Measurements from ENCODE around the gene ABTB1. TPM values are rescaled to one million over a fixed set of nuclear protein-coding genes. Genes with fewer than 3 reads are reported as not detected.

Gene ABTB1
- total RNA-seq, 2 donors from 2014 or later: 14.9 to 22.9 TPM

DNA sequence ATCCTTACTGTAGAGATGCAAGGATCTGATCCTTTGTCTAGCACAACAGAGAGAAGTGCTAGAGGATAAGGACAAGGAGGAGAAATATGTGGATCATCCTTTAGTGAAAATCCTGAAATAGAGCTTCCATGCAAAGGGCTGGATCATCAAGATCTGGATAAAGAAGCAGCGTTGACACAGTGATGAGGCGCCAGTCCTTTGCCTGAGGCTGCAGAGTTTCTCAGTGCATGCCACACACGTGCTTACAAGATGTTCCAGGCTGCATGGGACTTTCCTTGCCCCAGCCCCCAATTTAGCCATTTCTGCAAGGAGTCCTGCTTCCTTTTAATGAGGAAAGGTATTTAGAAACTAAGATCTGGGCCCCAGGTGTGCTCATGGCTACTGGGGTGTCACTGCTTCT, 7.2 kb upstream of the ABTB1 start:
- TF ChIP-seq, protein P1, sequence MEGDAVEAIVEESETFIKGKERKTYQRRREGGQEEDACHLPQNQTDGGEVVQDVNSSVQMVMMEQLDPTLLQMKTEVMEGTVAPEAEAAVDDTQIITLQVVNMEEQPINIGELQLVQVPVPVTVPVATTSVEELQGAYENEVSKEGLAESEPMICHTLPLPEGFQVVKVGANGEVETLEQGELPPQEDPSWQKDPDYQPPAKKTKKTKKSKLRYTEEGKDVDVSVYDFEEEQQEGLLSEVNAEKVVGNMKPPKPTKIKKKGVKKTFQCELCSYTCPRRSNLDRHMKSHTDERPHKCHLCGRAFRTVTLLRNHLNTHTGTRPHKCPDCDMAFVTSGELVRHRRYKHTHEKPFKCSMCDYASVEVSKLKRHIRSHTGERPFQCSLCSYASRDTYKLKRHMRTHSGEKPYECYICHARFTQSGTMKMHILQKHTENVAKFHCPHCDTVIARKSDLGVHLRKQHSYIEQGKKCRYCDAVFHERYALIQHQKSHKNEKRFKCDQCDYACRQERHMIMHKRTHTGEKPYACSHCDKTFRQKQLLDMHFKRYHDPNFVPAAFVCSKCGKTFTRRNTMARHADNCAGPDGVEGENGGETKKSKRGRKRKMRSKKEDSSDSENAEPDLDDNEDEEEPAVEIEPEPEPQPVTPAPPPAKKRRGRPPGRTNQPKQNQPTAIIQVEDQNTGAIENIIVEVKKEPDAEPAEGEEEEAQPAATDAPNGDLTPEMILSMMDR (IDR thresholded peaks at IDR 0.05): no peak
- DNase-seq: no peak
- Histone ChIP-seq H3K9ac (ENCODE audit: low read depth in 2 of 2, low read length in 2 of 2) (no peak overlapping the region), H3K27me3 (no peaks in the 10 kb centered on the region), H3K9me3 (no peaks in the 10 kb centered on the region), H3K27ac (no peak overlapping the region), H3K36me3 (no peaks in the 10 kb centered on the region), H3K4me1 (no peaks in the 10 kb centered on the region), H3K4me3 (no peak overlapping the region)
- intact Hi-C loops (cut with DNase I): no loop called here

DNA sequence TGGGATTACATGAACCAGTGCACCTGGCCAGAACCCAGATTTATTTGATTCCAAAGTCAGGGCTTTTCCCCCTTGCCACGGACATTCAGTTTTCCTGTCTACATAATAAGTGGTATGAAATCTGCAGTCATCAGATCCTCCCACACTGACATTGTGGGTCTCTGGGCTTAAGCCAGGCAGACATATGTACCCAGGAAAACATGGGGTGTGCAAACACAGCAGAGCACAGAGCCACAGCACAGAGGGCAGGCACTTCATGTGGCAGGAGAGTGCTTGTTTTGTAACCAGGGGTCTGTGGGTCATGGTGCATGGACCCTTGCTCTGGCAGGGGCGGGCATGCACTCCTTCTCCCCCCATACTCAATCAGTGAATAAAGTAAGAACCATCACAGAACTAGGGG, 6.1 kb upstream of the ABTB1 start:
- no peak overlapping the region for H3K9ac ChIP-seq (ENCODE audit: low read depth in 2 of 2, low read length in 2 of 2)
- intact Hi-C loops (cut with DNase I): no loop called here
- H3K4me3 ChIP-seq: no peak overlapping the region
- H3K4me1 ChIP-seq: peaks cover 2% of the 10 kb centered on the region
- H3K9me3 ChIP-seq: no peaks in the 10 kb centered on the region
- DNase-seq: no peak
- TF ChIP-seq, protein P1 (IDR thresholded peaks at IDR 0.05): no peak
- no peak overlapping the region for H3K27ac ChIP-seq
- H3K27me3 ChIP-seq: no peaks in the 10 kb centered on the region
- no peaks in the 10 kb centered on the region for H3K36me3 ChIP-seq

DNA sequence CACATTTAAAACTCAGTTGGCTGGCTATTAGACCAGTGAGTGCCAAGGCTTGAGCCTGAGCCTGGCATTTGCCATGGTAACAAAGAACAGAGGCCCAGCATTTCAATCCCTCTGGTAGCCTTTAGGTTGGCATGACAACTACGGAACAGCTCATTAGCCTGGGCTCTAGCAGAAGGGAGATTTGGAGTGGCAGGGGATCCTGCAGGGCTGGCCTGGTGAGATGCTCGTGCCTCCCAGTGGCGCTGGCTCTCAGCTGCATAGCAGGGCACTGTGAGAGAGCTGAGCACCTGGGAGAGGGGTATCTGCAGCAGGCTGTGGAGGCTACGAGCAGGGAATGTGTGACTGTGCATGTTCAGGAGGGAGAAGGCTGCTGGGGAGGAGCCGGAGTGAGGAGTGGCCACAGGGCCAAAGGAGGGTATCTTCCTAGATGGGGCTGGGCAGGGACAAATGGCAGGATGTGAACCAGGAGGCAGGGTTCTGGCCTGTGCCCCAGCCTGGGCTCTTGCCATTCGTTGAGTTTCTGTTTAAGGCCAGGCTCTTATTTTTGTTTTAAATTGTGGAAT, 5.6 kb upstream of the ABTB1 start:
- no peak overlapping the region for H3K9ac ChIP-seq (ENCODE audit: low read depth in 2 of 2, low read length in 2 of 2)
- H3K27ac ChIP-seq: no peak overlapping the region
- H3K4me1 ChIP-seq: peaks cover 4% of the 10 kb centered on the region
- no peaks in the 10 kb centered on the region for H3K27me3 ChIP-seq
- intact Hi-C loops (cut with DNase I): no loop called here
- H3K9me3 ChIP-seq: no peaks in the 10 kb centered on the region
- no peak for DNase-seq
- TF ChIP-seq, protein P1 (IDR thresholded peaks at IDR 0.05): no peak
- no peaks in the 10 kb centered on the region for H3K36me3 ChIP-seq
- H3K4me3 ChIP-seq: no peak overlapping the region

DNA sequence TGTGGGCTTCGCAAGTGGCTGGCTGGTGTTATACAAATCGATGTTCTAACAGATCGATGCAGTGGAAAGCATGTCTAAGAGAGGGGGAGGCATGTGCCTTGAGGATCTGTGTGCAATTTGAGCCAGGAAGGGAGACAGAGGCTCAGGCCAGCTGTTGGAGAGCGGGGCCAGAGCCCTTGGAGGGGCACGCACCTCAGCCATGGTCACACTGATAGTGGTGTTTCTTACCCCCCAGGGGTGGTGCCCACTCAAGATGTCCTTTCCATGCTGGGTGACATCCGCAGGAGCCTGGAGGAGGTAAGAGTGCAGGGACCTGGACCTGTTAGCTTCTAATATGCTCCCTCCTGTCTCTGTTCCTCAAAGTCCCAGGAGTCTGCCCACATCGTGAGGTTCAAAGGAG, 3.8 kb upstream of the ABTB1 start:
- H3K36me3 ChIP-seq: no peaks in the 10 kb centered on the region
- H3K9ac ChIP-seq (ENCODE audit: low read depth in 2 of 2, low read length in 2 of 2): no peak overlapping the region
- H3K9me3 ChIP-seq: no peaks in the 10 kb centered on the region
- DNase-seq: no peak
- H3K4me1 ChIP-seq: peaks cover 4% of the 10 kb centered on the region
- intact Hi-C loops (cut with DNase I): no loop called here
- H3K4me3 ChIP-seq: no peak overlapping the region
- TF ChIP-seq, protein P1 (IDR thresholded peaks at IDR 0.05): no peak
- no peak overlapping the region for H3K27ac ChIP-seq
- no peaks in the 10 kb centered on the region for H3K27me3 ChIP-seq

DNA sequence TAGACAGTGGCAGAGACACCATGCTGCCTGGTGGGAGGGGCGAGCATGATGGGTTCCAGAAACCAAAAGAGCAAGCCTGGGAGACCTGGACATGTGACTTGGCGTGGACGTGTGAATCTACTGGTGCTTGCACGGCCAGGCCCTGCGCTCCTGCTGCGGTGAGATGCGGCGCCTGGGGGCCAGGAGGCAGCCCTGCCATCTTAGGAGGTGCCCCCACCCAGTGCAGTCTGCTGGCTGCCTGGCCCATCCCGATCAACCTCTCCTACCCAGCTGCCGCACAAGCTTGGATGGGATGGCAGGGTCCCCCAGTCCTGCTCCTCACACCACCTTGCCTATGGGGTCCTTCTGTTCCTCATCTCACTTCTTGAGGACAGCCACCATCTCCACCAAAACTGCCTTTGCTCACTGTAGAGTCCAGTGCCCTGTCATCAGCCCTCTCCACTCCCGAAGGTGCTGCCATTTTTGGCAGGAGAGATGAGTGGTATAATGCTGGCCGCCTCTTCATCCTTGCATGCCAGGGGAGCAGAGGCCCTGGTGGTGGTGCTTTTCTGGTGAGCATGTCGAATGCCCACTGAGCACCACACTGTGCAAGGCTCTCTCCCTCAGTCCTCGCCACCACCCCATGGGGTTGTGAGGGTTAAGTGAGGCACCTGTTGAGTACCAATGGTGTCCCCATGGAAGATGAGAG, 3.1 kb upstream of the ABTB1 start:
- intact Hi-C loops (cut with DNase I): no loop called here
- TF ChIP-seq, protein P1 (IDR thresholded peaks at IDR 0.05): no peak

More for the DNA sequence above, 3.1 kb upstream of the ABTB1 start:
- no peak overlapping the region for H3K9ac ChIP-seq (ENCODE audit: low read depth in 2 of 2, low read length in 2 of 2)
- H3K4me1 ChIP-seq: peaks cover 4% of the 10 kb centered on the region
- H3K27me3 ChIP-seq: no peaks in the 10 kb centered on the region
- no peak overlapping the region for H3K4me3 ChIP-seq
- H3K9me3 ChIP-seq: no peaks in the 10 kb centered on the region
- DNase-seq: no peak
- H3K36me3 ChIP-seq: no peaks in the 10 kb centered on the region
- H3K27ac ChIP-seq: no peak overlapping the region

Measured in colonic mucosa (tissue), 4 donors.